ENCODE measurements around the gene ABCB8. TPM values are rescaled to one million over a fixed set of nuclear protein-coding genes. Genes with fewer than 3 reads are reported as not detected.
A peak's percentile ranks its signal among the peaks of the same experiment; 100 is the strongest.

Gene ABCB8
- total and polyA plus RNA-seq, 2 of the 8 experiments (the other 6 are each of a cell fraction or from before 2014, with no cell fraction given) = 17.7 to 27.0 TPM

- peak overlapping the region; percentile 59 for H2BK120ac ChIP-seq (replicated peaks; ENCODE audit: low read depth, low read length)
- no peak for TF ChIP-seq SIN3A (conservative IDR thresholded peaks at IDR 0.05 in 1 of 2, IDR thresholded peaks at IDR 0.05 in 1 of 2; ENCODE audit: low read depth in 1 of 2, low read length in 2 of 2)
- TF ChIP-seq POLR2AphosphoS5 (IDR thresholded peaks at IDR 0.05; ENCODE audit: low read depth, low read length) = 0 out of 2 replicates have a peak, but pooled peaks have one; percentile 24
- H4K20me1 ChIP-seq (replicated peaks in 1 of 2; ENCODE audit: control insufficient read depth in 1 of 2, insufficient read depth in 2 of 2, low read length in 2 of 2) = peaks cover 18 to 20% of the 10 kb centered on the region in 2 experiments
- CTCF ChIA-PET (ENCODE audit: partially characterized antibody) = interaction anchor here (1.3 to 6.0 kb wide), 5 partner anchors 16 to 62 kb away, joined by 3 to 81 read pairs (median 23); partner anchors contain the start of gene CDK5
- peak overlapping the region; percentile 93; the same call in 1 of the 2 replicates for H4K8ac ChIP-seq (ENCODE audit: extremely low read depth, insufficient read depth, low read length)
- no peak overlapping the region for H2AFZ ChIP-seq (ENCODE audit: low read length)
- POLR2A ChIA-PET (ENCODE audit: partially characterized antibody) = interaction anchor here (0.8 to 4.9 kb wide), 15 partner anchors 9 to 83 kb away, joined by 3 to 77 read pairs (median 6); partner anchors contain the start of gene CDK5
- no peak overlapping the region for H2BK20ac ChIP-seq (ENCODE audit: low read length)
- H3K14ac ChIP-seq (ENCODE audit: insufficient read length) = no peak overlapping the region
- peak overlapping the region; percentile 86 to 89 (median 88) for H3K9ac ChIP-seq (replicated peaks in 1 of 4; ENCODE audit: extremely low read depth in 1 of 4, low read depth in 3 of 4, low read length in 3 of 4)
- H3K27ac ChIP-seq (ENCODE audit: low read depth, low read length) = peak overlapping the region; percentile 76
- WGBS, 2 experiments (ENCODE audit: extremely low coverage in 1 of 2, insufficient coverage in 1 of 2, insufficient read length in 1 of 2, insufficient replicate concordance in 2 of 2, low coverage in 1 of 2, low lambda C conversion rate in 2 of 2, missing lambda C conversion rate in 1 of 2) = 3% methylated on average over 22 of the region's 31 CpGs; no CpG with 5 or more reads in 1 of the 2 experiments
- peak overlapping the region; percentile 95 to 100 for H3K4me2 ChIP-seq (ENCODE audit: insufficient read depth in 1 of 2, low read depth in 2 of 2, low read length in 2 of 2)
- peak overlapping the region; percentile 73 for H3K56ac ChIP-seq (replicated peaks; ENCODE audit: insufficient read length, low read depth, low read length)
- peaks cover 21% of the 10 kb centered on the region for H3K23me2 ChIP-seq (ENCODE audit: low read depth, low read length)
- H3K9me3 ChIP-seq (ENCODE audit: insufficient read depth in 2 of 2, low read depth in 1 of 2, low read length in 1 of 2) = no peaks in the 10 kb centered on the region
- peak overlapping the region; percentile 71; the same call in 1 of the 2 replicates for H2BK5ac ChIP-seq (ENCODE audit: low read depth, low read length)
- peaks cover 0 to 7% (median 5%) of the 10 kb centered on the region in 4 experiments; a peak in 5 of 7 replicates for H3K27me3 ChIP-seq (replicated peaks in 1 of 4; ENCODE audit: control insufficient read depth in 3 of 4, extremely low read depth in 1 of 4, insufficient read depth in 3 of 4, low read length in 3 of 4)
- H3K4me3 ChIP-seq (ENCODE audit: extremely low read depth in 1 of 4, insufficient read depth in 2 of 4, low read depth in 3 of 4, low read length in 4 of 4) = peak overlapping the region; percentile 79 to 94 (median 88)
- no peak overlapping the region for H3K23ac ChIP-seq (ENCODE audit: insufficient read length)
- H4K5ac ChIP-seq (ENCODE audit: insufficient read length, low read depth, low read length) = peak overlapping the region; percentile 86
- peaks cover 0 to 37% (median 24%) of the 10 kb centered on the region in 4 experiments; a peak in 6 of 7 replicates for H3K4me1 ChIP-seq (replicated peaks in 1 of 4; ENCODE audit: control insufficient read depth in 3 of 4, insufficient read depth in 4 of 4, low read length in 3 of 4)
- peak overlapping the region; percentile 97 for H2BK15ac ChIP-seq (ENCODE audit: low read length)
- peaks cover 2 to 13% (median 11%) of the 10 kb centered on the region in 4 experiments for H3K36me3 ChIP-seq (ENCODE audit: control insufficient read depth in 2 of 4, insufficient read depth in 4 of 4, low read length in 3 of 4)
- H2BK12ac ChIP-seq (ENCODE audit: low read depth, low read length) = 0 out of 2 replicates have a peak overlapping the region, but pooled peaks have one; percentile 17
- no peak overlapping the region for H2AK5ac ChIP-seq (ENCODE audit: low read depth, low read length)
- H3K4ac ChIP-seq (replicated peaks; ENCODE audit: insufficient read length, low read depth, low read length) = peak overlapping the region; percentile 88
- peaks cover 12% of the 10 kb centered on the region for H3K79me1 ChIP-seq (ENCODE audit: low read depth, low read length)
- FAIRE-seq (no peak), DNase-seq (ENCODE audit: low read depth in 1 of 2, low spot score in 2 of 2) (no peak)
- peak overlapping the region; percentile 92 for H4K91ac ChIP-seq (replicated peaks; ENCODE audit: insufficient read length, low read length)
- peak overlapping the region; percentile 78 for H3K18ac ChIP-seq (ENCODE audit: extremely low read depth, low read length)
- peaks cover 0 to 10% of the 10 kb centered on the region in 2 experiments; a peak in 1 of 4 replicates for H3K79me2 ChIP-seq (ENCODE audit: control insufficient read depth in 1 of 2, insufficient read depth in 2 of 2, low read length in 2 of 2)
Observed at GRCh38 chr7:151080067-151080521, 51.8 kb downstream of the ABCB8 start.
